ENCODE measurements around the gene DOCK7. TPM values are rescaled to one million over a fixed set of nuclear protein-coding genes. Genes with fewer than 3 reads are reported as not detected.
"Not testable (repeated sequence)": the region's sequence is repeated elsewhere in the genome, so short reads cannot be mapped to it uniquely, and the experiment has no call there.

DOCK7 gene
- total RNA-seq, 1 experiment from 2014 or later = 46.9 TPM

- no peaks in the 10 kb centered on the region for H3K9me3 Mint-ChIP-seq (ENCODE audit: unreplicated experiment)
- no peaks in the 10 kb centered on the region for H3K27me3 Mint-ChIP-seq (ENCODE audit: insufficient read depth, unreplicated experiment)
- POLR2A ChIA-PET = interaction anchor here (0.6 to 1.4 kb wide), 5 partner anchors 13 to 365 kb away, joined by 3 to 5 read pairs (median 3); no protein-coding TSS in a partner anchor
- DNase-seq (ENCODE audit: unreplicated experiment) = no peak
- H3K4me1 Mint-ChIP-seq (ENCODE audit: insufficient read depth, unreplicated experiment) = peaks cover 34% of the 10 kb centered on the region
- no peaks in the 10 kb centered on the region for H3K36me3 Mint-ChIP-seq (ENCODE audit: insufficient read depth, unreplicated experiment)
- H3K27ac Mint-ChIP-seq (ENCODE audit: low read depth, unreplicated experiment) = no peak overlapping the region
- TF ChIP-seq CTCF (IDR thresholded peaks at IDR 0.05; ENCODE audit: unreplicated experiment) = no peak
- BruUV-seq (replicated peaks) = no TSS peak
- H3K4me3 Mint-ChIP-seq (ENCODE audit: unreplicated experiment) = peak overlapping the region; percentile 91
- intact Hi-C loops (cut with micrococcal nuclease) = loop anchor here (5.0 to 10.0 kb wide), 3 partner anchors 62 to 250 kb away; partner anchors contain the start of gene USP1
- CTCF ChIA-PET = no interaction called here
These were observed 1.4 kb downstream of the DOCK7 start for GRCh38 chr1:62686822-62687221.

- Mint-ChIP-seq H3K27ac (ENCODE audit: low read depth, unreplicated experiment) (no peak overlapping the region), H3K36me3 (ENCODE audit: insufficient read depth, unreplicated experiment) (no peaks in the 10 kb centered on the region), H3K4me3 (ENCODE audit: unreplicated experiment) (no peak overlapping the region), H3K4me1 (ENCODE audit: insufficient read depth, unreplicated experiment) (peaks cover 28% of the 10 kb centered on the region), H3K9me3 (ENCODE audit: unreplicated experiment) (no peaks in the 10 kb centered on the region), H3K27me3 (ENCODE audit: insufficient read depth, unreplicated experiment) (no peaks in the 10 kb centered on the region)
- ChIA-PET POLR2A (no interaction called here), CTCF (no interaction called here)
- TF ChIP-seq CTCF (IDR thresholded peaks at IDR 0.05; ENCODE audit: unreplicated experiment) = no peak
- BruUV-seq (replicated peaks) = no TSS peak
- no peak for DNase-seq (ENCODE audit: unreplicated experiment)
- intact Hi-C loops (cut with micrococcal nuclease) = loop anchor here (5.0 to 10.0 kb wide), 3 partner anchors 61 to 248 kb away; partner anchors contain the start of gene USP1
These were observed 2.7 kb downstream of the DOCK7 start for GRCh38 chr1:62685431-62685859.

- H3K9me3 Mint-ChIP-seq (ENCODE audit: unreplicated experiment) = no peaks in the 10 kb centered on the region
- intact Hi-C loops (cut with micrococcal nuclease) = loop anchor here (10.0 kb wide), 1 partner anchor 58 kb away; no protein-coding TSS in a partner anchor
- no peak overlapping the region for H3K4me3 Mint-ChIP-seq (ENCODE audit: unreplicated experiment)
- BruUV-seq (replicated peaks) = no TSS peak
- DNase-seq (ENCODE audit: unreplicated experiment) = no peak
- H3K36me3 Mint-ChIP-seq (ENCODE audit: insufficient read depth, unreplicated experiment) = no peaks in the 10 kb centered on the region
- H3K4me1 Mint-ChIP-seq (ENCODE audit: insufficient read depth, unreplicated experiment) = peaks cover 12% of the 10 kb centered on the region
- H3K27me3 Mint-ChIP-seq (ENCODE audit: insufficient read depth, unreplicated experiment) = no peaks in the 10 kb centered on the region
- TF ChIP-seq CTCF (IDR thresholded peaks at IDR 0.05; ENCODE audit: unreplicated experiment) = no peak
- POLR2A ChIA-PET = interaction anchor here (0.7 kb wide), 2 partner anchors 27 to 34 kb away, joined by 3 to 4 read pairs; no protein-coding TSS in a partner anchor
- H3K27ac Mint-ChIP-seq (ENCODE audit: low read depth, unreplicated experiment) = no peak overlapping the region
- CTCF ChIA-PET = interaction anchor here (0.9 kb wide), 1 partner anchor 64 kb away, joined by 3 read pairs; no protein-coding TSS in a partner anchor
These were observed 5.7 kb downstream of the DOCK7 start for GRCh38 chr1:62682531-62682930.

GRCh38 chr1:62680992-62681391 is 7.2 kb downstream of the DOCK7 start:
- DNase-seq (ENCODE audit: unreplicated experiment); CTCF ChIA-PET; H3K36me3 Mint-ChIP-seq (ENCODE audit: insufficient read depth, unreplicated experiment); H3K4me3 Mint-ChIP-seq (ENCODE audit: unreplicated experiment); H3K9me3 Mint-ChIP-seq (ENCODE audit: unreplicated experiment); BruUV-seq (replicated peaks); H3K27me3 Mint-ChIP-seq (ENCODE audit: insufficient read depth, unreplicated experiment); H3K27ac Mint-ChIP-seq (ENCODE audit: low read depth, unreplicated experiment); POLR2A ChIA-PET: not testable (repeated sequence)
- intact Hi-C loops (cut with micrococcal nuclease) = loop anchor here (10.0 kb wide), 1 partner anchor 56 kb away; no protein-coding TSS in a partner anchor
- peaks cover 18% of the 10 kb centered on the region for H3K4me1 Mint-ChIP-seq (ENCODE audit: insufficient read depth, unreplicated experiment)

- intact Hi-C loops (cut with micrococcal nuclease); H3K27ac Mint-ChIP-seq (ENCODE audit: low read depth, unreplicated experiment): not testable (repeated sequence)
These were observed 10.4 kb downstream of the DOCK7 start for GRCh38 chr1:62677822-62678221.

More at GRCh38 chr1:62677822-62678221, 10.4 kb downstream of the DOCK7 start:
- H3K4me1 Mint-ChIP-seq (ENCODE audit: insufficient read depth, unreplicated experiment) = peaks cover 12% of the 10 kb centered on the region
- H3K4me3 Mint-ChIP-seq (ENCODE audit: unreplicated experiment); BruUV-seq (replicated peaks); H3K36me3 Mint-ChIP-seq (ENCODE audit: insufficient read depth, unreplicated experiment); H3K9me3 Mint-ChIP-seq (ENCODE audit: unreplicated experiment); DNase-seq (ENCODE audit: unreplicated experiment); H3K27me3 Mint-ChIP-seq (ENCODE audit: insufficient read depth, unreplicated experiment); POLR2A ChIA-PET: not testable (repeated sequence)
- CTCF ChIA-PET = interaction anchor here (0.6 kb wide), 1 partner anchor 767 kb away, joined by 3 read pairs; no protein-coding TSS in a partner anchor
